ENCODE data around the gene ITGB5.

DNA sequence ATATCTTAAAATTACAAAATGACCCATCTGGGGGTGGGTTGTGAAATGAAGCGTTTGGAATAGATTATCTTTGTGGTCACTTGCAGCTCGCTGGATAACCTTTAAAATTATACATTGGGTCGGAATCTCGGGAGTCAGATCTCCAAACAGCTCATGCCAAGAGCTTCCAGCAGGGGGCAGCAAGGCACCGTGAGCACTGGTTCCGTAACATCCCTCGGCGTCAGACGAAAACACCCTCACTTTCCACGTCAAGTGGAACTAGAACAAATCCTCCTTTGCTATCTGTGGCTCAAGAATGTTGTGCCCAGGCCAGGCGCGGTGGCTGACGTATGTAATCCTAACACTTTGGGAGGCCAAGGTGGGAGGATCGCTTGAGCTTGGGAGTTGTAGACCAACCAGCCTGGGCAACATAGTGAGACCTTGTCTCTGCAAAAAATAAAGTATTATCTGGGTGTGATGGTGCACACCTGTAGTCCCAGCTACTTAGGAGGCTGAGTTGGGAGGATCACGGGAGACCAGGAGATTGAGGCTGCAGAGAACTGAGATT, 125.8 kb downstream of the ITGB5 start:
- TF ChIP-seq, protein P1, sequence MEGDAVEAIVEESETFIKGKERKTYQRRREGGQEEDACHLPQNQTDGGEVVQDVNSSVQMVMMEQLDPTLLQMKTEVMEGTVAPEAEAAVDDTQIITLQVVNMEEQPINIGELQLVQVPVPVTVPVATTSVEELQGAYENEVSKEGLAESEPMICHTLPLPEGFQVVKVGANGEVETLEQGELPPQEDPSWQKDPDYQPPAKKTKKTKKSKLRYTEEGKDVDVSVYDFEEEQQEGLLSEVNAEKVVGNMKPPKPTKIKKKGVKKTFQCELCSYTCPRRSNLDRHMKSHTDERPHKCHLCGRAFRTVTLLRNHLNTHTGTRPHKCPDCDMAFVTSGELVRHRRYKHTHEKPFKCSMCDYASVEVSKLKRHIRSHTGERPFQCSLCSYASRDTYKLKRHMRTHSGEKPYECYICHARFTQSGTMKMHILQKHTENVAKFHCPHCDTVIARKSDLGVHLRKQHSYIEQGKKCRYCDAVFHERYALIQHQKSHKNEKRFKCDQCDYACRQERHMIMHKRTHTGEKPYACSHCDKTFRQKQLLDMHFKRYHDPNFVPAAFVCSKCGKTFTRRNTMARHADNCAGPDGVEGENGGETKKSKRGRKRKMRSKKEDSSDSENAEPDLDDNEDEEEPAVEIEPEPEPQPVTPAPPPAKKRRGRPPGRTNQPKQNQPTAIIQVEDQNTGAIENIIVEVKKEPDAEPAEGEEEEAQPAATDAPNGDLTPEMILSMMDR (IDR thresholded peaks at IDR 0.05; ENCODE audit: low read depth, low read length, missing input control): peak; percentile 97
- TF ChIP-seq, protein P2, sequence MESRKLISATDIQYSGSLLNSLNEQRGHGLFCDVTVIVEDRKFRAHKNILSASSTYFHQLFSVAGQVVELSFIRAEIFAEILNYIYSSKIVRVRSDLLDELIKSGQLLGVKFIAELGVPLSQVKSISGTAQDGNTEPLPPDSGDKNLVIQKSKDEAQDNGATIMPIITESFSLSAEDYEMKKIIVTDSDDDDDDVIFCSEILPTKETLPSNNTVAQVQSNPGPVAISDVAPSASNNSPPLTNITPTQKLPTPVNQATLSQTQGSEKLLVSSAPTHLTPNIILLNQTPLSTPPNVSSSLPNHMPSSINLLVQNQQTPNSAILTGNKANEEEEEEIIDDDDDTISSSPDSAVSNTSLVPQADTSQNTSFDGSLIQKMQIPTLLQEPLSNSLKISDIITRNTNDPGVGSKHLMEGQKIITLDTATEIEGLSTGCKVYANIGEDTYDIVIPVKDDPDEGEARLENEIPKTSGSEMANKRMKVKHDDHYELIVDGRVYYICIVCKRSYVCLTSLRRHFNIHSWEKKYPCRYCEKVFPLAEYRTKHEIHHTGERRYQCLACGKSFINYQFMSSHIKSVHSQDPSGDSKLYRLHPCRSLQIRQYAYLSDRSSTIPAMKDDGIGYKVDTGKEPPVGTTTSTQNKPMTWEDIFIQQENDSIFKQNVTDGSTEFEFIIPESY (IDR thresholded peaks at IDR 0.05): no peak
- TF ChIP-seq, protein P3, sequence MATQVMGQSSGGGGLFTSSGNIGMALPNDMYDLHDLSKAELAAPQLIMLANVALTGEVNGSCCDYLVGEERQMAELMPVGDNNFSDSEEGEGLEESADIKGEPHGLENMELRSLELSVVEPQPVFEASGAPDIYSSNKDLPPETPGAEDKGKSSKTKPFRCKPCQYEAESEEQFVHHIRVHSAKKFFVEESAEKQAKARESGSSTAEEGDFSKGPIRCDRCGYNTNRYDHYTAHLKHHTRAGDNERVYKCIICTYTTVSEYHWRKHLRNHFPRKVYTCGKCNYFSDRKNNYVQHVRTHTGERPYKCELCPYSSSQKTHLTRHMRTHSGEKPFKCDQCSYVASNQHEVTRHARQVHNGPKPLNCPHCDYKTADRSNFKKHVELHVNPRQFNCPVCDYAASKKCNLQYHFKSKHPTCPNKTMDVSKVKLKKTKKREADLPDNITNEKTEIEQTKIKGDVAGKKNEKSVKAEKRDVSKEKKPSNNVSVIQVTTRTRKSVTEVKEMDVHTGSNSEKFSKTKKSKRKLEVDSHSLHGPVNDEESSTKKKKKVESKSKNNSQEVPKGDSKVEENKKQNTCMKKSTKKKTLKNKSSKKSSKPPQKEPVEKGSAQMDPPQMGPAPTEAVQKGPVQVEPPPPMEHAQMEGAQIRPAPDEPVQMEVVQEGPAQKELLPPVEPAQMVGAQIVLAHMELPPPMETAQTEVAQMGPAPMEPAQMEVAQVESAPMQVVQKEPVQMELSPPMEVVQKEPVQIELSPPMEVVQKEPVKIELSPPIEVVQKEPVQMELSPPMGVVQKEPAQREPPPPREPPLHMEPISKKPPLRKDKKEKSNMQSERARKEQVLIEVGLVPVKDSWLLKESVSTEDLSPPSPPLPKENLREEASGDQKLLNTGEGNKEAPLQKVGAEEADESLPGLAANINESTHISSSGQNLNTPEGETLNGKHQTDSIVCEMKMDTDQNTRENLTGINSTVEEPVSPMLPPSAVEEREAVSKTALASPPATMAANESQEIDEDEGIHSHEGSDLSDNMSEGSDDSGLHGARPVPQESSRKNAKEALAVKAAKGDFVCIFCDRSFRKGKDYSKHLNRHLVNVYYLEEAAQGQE (IDR thresholded peaks at IDR 0.05): no peak
- TF ChIP-seq HNF4G (IDR thresholded peaks at IDR 0.05) (no peak), ATF3 (IDR thresholded peaks at IDR 0.05) (no peak), JUND (IDR thresholded peaks at IDR 0.05) (no peak), RXRA (IDR thresholded peaks at IDR 0.05) (peak in 1 of 2 donors; percentile 36), HNF4A (conservative IDR thresholded peaks at IDR 0.05) (no peak)
- TF ChIP-seq, protein P4, sequence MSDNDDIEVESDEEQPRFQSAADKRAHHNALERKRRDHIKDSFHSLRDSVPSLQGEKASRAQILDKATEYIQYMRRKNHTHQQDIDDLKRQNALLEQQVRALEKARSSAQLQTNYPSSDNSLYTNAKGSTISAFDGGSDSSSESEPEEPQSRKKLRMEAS (IDR thresholded peaks at IDR 0.05): no peak

Measured in liver (tissue), 3 donors.